OCI-LY3 (cell line): Measurements from ENCODE around the gene RELCH.
A peak's percentile ranks its signal among the peaks of the same experiment; 100 is the strongest.

ENCODE experiments used
- H2AFZ ChIP-seq: fragments of 200-600, 300-600 bp; shearing (Covaris generic); 2 replicates; pipeline ENCODE4 v1.6.0; 2014; ENCODE audit warnings: antibody characterized with exemption, low read depth, low read length
- H3K27ac ChIP-seq: fragments of 200-600, 300-600 bp; sonication (generic); 2 replicates; pipeline ENCODE4 v1.5.1; 2014; ENCODE audit warnings: mild to moderate bottlenecking, low read length, moderate library complexity, mixed read lengths
- H3K27me3 ChIP-seq: fragments of 200-600, 300-600 bp; sonication (generic); 2 replicates; pipeline ENCODE4 v1.6.1; 2014; ENCODE audit warnings: low read depth, low read length, mixed read lengths
- H3K36me3 ChIP-seq: fragments of 200-600, 300-600 bp; sonication (generic); replicated peaks from 2 replicates; pipeline ENCODE3; 2014; ENCODE audit warnings: low read depth, low read length, mixed read lengths
- H3K4me1 ChIP-seq: fragments of 300-600, 200-600 bp; sonication (generic); 2 replicates; pipeline ENCODE4 v1.6.1; 2014; ENCODE audit warnings: low read length, mixed read lengths
- H3K4me2 ChIP-seq: fragments of 200-600, 300-600 bp; sonication (generic); 2 replicates; pipeline ENCODE4 v1.6.1; 2014; ENCODE audit warnings: low read length, mixed read lengths
- H3K4me3 ChIP-seq: fragments of 300-600, 200-600 bp; sonication (generic); 2 replicates; pipeline ENCODE4 v1.5.1; 2014; ENCODE audit warnings: antibody characterized with exemption, mild to moderate bottlenecking, low read length, moderate library complexity
- H3K79me2 ChIP-seq: fragments of 300-600, 200-600 bp; shearing (Covaris generic); 2 replicates; pipeline ENCODE4 v1.6.1; 2014; ENCODE audit warnings: mild to moderate bottlenecking, low read length, mixed read lengths
- H3K9ac ChIP-seq: fragments of 300-600, 200-600 bp; shearing (Covaris generic); 2 replicates; pipeline ENCODE4 v1.6.0; 2014; ENCODE audit warnings: mild to moderate bottlenecking, low read length, moderate library complexity
- H3K9me3 ChIP-seq: fragments of 200-600, 300-600 bp; shearing (Covaris generic); 2 replicates; pipeline ENCODE4 v1.6.1; 2014; ENCODE audit warnings: low read length, mixed read lengths; ENCODE audit not compliant: insufficient read depth
- H4K20me1 ChIP-seq: fragments of 200-600, 300-600 bp; sonication (generic); 2 replicates; pipeline ENCODE4 v1.6.1; 2016; ENCODE audit warnings: low read length, mixed read lengths; ENCODE audit not compliant: insufficient read depth
- EZH2phosphoT487 ChIP-seq: fragments of 200-600 bp; shearing (Covaris generic); IDR thresholded peaks from 2 replicates; pipeline ENCODE4 v1.6.1; 2018; ENCODE audit warnings: antibody characterized with exemption, mixed run types, low read depth
- TF ChIP-seq, protein P1 (sequence below): fragments of 200-600, 300-600 bp; sonication (generic); IDR thresholded peaks from 2 replicates; pipeline ENCODE4 v1.5.1; 2014; ENCODE audit warnings: antibody characterized with exemption, low read length, low read depth

RELCH gene

DNA sequence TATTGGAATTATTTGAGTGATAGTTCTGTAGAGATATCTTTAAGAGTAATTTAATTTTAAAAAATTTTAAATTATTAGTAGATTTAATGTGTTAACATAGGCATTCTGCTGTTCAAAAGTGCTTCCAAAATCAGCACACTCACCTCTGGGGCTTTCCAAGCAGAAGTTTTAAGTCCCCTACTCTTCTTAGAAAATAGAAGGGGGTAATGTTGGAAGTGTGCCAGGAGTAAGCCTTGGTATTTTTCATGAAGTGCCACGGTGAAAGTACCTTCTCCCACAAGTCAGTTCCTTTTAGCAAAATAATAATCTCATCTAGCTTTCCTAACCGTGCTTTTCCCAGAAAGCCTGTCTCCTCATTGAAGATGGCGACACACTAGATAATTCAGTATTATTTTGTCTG lies 134.1 kb downstream of the RELCH start:
- H3K4me2 ChIP-seq = no peak overlapping the region
- H3K9ac ChIP-seq = no peak overlapping the region
- H3K9me3 ChIP-seq = no peaks in the 10 kb centered on the region
- peaks cover 28% of the 10 kb centered on the region for H3K4me1 ChIP-seq
- H4K20me1 ChIP-seq = no peaks in the 10 kb centered on the region
- H3K79me2 ChIP-seq = no peaks in the 10 kb centered on the region
- H2AFZ ChIP-seq = no peak overlapping the region
- H3K27me3 ChIP-seq = peaks cover 48% of the 10 kb centered on the region
- H3K36me3 ChIP-seq = no peaks in the 10 kb centered on the region
- TF ChIP-seq, protein P1, sequence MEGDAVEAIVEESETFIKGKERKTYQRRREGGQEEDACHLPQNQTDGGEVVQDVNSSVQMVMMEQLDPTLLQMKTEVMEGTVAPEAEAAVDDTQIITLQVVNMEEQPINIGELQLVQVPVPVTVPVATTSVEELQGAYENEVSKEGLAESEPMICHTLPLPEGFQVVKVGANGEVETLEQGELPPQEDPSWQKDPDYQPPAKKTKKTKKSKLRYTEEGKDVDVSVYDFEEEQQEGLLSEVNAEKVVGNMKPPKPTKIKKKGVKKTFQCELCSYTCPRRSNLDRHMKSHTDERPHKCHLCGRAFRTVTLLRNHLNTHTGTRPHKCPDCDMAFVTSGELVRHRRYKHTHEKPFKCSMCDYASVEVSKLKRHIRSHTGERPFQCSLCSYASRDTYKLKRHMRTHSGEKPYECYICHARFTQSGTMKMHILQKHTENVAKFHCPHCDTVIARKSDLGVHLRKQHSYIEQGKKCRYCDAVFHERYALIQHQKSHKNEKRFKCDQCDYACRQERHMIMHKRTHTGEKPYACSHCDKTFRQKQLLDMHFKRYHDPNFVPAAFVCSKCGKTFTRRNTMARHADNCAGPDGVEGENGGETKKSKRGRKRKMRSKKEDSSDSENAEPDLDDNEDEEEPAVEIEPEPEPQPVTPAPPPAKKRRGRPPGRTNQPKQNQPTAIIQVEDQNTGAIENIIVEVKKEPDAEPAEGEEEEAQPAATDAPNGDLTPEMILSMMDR = no peak
- no peak for TF ChIP-seq EZH2phosphoT487
- no peak overlapping the region for H3K4me3 ChIP-seq
- H3K27ac ChIP-seq = no peak overlapping the region

DNA sequence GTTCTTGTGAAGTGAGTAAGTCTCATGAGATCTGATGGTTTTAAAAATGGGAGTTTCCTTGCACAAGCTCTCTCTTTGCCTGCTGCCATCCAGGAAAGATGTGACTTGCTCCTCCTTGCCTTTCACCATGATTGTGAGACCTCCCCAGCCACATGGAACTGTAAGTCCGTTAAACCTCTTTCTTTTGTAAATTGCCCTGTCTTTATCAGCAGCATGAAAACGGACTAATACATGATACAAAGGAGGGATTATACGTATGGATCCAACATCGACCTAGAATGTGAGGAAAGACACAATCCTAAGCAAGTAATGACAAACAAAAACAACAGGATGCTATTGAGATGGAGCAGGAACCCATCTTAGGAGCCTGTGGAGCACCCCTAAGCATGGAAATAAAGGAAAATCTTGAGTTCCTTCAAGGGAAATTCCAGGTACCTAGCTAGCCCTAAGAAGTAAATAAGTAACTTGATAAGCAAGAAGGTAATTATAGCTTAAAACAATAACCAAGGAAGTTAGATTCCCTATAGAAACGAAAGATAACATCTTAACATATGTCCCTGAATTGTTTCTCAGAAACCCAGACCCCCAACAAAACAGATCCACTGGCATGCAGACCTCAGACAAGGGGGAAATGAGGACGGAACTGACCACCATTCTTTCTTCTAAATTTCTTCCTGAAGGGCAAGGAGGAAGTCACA lies 136.6 kb downstream of the RELCH start:
- H3K9me3 ChIP-seq = no peaks in the 10 kb centered on the region
- TF ChIP-seq EZH2phosphoT487 = no peak
- TF ChIP-seq, protein P1 = no peak
- H2AFZ ChIP-seq = peak overlapping the region; percentile 10; the same call in 1 of the 2 replicates
- no peak overlapping the region for H3K27ac ChIP-seq
- no peaks in the 10 kb centered on the region for H3K36me3 ChIP-seq
- H3K27me3 ChIP-seq = peaks cover 72% of the 10 kb centered on the region
- H3K79me2 ChIP-seq = no peaks in the 10 kb centered on the region
- peaks cover 33% of the 10 kb centered on the region for H3K4me1 ChIP-seq
- H3K4me2 ChIP-seq = peak overlapping the region; percentile 82
- 0 out of 2 replicates have a peak, but pooled peaks cover 4% of the 10 kb centered on the region for H4K20me1 ChIP-seq
- H3K9ac ChIP-seq = no peak overlapping the region
- H3K4me3 ChIP-seq = peak overlapping the region; percentile 74

DNA sequence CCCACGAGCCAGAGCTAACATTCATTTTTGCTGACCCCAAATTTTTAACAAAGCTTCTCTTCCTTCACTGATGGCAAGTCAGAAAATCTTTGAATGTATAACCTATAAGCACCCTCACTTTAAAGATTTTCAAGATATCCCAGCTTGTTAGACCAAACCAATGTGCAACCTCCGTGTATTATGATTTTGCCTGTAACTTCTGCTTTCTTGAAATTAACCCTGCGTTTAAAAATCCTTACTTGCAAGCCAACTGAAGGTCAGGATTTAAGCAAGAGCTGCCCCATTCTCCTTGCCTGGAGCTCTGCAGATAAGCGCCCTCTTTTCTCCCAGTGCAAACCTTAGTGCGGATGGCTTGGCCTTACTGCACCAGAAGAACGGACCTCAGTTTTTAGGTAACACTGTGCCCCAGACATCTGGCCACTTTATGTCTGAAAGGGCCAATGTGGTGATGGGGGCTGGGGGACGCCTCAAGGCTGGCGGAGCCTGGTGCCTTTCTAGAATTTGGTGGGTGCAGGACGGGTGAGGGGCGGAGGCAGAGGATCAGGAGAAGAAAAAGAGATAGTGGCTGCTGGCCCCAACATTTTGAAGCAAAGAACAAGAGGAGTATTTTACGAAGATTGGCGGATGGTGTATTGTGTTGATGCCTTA lies 137.2 kb downstream of the RELCH start:
- Histone ChIP-seq H3K4me1 (peaks cover 33% of the 10 kb centered on the region), H3K9me3 (no peaks in the 10 kb centered on the region), H3K79me2 (no peaks in the 10 kb centered on the region), H3K27ac (no peak overlapping the region), H3K36me3 (no peaks in the 10 kb centered on the region), H3K9ac (0 out of 2 replicates have a peak overlapping the region, but pooled peaks have one; percentile 21), H3K4me2 (peak overlapping the region; percentile 82), H3K4me3 (peak overlapping the region; percentile 74), H4K20me1 (peaks cover 6% of the 10 kb centered on the region; the same call in 1 of the 2 replicates), H2AFZ (peak overlapping the region; percentile 16; the same call in 1 of the 2 replicates), H3K27me3 (peaks cover 76% of the 10 kb centered on the region)
- TF ChIP-seq, protein P1 = no peak
- peak; percentile 36; the same call in 1 of the 2 replicates for TF ChIP-seq EZH2phosphoT487
